ELR (cell line): Measurements from ENCODE around the gene MYO18B.
A peak's percentile ranks its signal among the peaks of the same experiment; 100 is the strongest.

Experiments
- DNase-seq: peaks from one replicate; pipeline ENCODE4 v3.0.0-alpha.2; 2015; ENCODE audit warnings: low read depth

The MYO18B gene

DNA sequence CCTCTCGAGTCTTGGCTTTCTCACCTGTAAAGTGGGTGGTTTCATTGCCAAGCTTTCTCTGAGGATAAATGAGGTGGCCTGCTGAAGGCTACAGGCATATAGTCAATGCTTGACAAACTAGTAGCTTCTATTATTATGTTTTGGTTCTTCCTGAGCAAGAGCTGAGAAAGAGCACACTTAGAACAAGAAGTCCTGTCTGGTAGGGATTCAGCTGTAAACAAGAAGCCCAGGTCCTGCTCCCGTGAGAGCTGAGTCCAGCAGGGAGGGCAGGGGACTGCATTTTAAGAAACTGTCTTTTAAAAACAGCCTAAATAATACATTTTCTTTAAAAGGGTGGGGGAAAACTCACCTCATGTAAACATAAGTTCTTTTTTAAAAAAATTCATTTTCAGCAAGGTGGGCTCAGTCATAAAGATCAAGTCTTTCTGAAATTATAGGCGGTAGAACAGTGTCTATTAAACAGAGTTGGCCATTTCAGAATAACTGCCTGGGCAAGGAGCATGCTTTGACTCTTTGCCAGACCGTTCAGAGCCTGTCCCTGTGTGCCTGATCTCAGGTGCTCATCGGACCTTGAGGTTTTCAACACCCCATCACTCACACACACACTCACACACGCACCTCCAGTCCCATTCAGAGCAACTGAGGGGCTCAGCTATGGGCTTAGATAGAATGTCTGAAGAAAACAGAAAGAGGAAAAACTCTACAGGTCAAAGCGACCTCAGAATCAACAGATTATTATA lies 29.2 kb upstream of the MYO18B start:
- DNase-seq: no peak

DNA sequence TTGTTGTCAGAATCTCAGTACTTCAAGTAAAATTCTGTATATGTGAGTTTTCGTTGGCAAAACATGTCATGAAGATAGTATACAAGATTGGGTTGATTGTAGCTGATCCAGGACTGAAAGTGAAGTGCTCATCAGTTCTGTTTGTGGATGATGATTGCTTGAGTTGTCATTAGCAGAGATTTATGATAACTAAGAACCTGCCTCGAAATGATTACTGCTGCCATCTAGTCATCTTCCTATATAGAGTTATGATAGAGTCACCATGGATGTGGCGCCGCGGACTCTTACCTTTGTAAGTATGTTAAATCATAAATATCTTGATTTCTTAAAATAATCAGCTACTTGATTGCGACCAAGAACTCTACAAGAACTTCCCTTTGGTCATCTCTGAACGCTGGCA lies 27.9 kb upstream of the MYO18B start:
- no peak for DNase-seq

DNA sequence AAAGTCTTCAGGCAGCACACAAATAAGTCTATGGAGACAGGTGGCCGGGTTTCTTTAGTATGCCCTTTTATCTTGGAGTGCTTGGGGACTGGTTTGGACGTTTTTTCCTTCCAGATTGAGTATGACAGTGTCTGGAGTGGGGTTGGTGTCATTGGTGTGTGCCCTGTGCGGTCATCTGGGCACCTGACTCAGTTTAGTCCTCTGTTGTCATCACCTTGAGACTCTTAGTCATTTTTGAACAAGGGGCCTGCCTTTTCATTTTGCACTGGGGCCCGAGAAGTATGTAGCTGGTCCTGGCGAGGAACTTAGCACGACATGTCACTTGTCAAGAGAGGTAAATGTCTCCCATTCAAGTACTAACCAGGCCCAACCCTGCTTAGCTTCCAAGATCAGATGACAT lies 27.2 kb upstream of the MYO18B start:
- DNase-seq: no peak

DNA sequence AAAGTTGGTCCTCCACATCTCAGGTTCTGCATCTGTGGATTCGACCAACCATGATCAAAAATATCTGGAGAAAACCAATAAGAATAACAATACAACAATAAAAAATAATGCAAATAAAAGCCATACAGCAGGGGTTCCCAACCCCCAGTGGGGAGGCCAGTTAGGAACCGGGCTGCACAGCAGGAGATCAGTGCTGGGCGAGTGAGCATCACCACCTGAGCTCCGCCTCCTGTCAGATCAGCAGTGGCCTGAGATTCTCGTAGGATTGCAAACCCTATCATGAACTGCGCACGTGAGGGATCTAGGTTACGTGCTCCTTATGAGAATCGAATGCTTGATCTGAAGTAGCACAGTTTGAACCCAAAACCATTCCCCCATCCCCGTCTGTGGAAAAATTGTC lies 25.4 kb upstream of the MYO18B start:
- DNase-seq: no peak

DNA sequence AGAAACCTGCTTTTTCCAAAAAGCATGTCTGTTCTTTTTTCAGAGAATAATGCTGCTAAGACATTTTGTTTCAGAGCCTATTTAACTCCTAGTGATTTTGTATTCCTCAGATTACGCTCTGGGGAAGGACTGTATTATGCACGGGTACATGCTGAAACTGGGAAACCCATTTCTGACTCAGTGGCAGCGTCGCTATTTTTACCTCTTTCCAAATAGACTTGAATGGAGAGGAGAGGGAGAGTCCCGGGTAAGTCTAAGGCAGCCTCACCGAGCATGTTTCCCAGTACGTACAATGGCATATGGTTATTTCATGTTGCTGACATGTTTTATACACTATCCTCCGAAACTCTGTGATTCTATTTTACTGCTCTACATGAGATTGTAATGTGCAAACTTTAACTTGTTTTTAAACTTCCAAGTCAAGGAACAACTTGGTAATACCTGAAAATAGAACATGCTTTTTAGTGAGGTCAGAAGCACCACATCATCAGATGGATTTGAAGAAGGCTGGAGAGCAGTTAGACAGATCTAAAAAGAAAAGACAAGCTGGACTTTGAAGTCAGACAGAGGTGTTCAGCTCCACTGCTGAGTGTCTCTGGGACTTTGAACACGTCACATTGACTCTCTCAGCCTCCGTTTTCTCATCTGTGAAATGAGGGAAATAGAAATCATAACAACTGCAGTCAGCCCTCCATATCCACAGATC lies 23.7 kb upstream of the MYO18B start:
- no peak for DNase-seq

DNA sequence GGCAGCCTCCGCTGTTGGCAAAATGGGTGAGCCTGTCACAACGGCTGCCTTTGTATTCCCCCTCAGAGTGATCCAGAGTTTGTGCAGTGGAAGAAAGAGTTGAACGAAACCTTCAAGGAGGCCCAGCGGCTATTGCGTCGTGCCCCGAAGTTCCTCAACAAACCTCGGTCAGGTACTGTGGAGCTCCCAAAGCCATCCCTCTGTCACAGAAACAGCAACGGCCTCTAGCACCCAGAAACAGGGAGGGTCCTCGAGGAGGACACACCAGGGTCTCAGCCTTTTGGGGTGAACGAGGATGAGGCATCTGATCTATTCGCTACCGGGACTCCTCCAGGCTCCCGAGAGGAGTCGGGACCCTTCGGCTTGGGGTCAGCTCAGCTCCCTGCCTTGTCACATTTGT lies 19.8 kb upstream of the MYO18B start:
- DNase-seq: no peak

DNA sequence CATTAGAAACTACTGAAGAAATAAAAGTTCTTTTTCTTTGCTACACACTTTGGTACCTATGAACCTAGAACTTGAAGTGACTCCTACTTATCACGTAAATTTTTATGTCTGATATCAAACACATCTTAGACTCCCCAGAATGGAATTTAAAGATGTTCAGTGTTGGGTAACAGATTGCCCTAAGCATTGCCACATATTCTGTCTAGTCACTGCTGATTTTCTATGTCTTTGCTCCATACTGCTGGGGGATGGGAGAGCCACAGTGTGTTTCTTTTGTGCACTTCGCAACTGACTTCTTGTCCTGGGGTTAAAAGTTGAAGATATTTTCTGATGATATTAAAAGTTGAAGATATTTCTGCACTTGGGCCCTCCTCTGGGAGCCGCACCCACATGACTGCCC lies 19.4 kb upstream of the MYO18B start:
- DNase-seq: no peak

DNA sequence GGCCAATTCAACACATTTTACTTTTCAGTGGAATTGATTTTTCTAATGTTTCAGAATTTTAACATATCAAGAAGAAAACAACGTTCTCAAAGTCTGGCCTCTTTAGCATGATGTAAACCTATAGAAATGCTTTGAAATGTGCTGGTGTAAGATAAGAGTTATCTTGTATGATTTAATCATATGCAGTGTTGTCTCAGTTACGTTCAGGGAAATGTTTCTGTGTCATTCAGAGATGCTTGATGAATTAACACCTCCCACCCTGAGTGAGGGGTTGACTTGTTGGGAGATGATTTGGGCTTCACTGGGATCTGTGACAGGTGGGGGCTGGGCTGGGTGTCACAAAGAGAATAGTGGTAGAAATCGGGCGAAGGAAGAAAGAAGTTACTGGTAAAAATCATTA lies 15.7 kb upstream of the MYO18B start:
- DNase-seq: no peak

DNA sequence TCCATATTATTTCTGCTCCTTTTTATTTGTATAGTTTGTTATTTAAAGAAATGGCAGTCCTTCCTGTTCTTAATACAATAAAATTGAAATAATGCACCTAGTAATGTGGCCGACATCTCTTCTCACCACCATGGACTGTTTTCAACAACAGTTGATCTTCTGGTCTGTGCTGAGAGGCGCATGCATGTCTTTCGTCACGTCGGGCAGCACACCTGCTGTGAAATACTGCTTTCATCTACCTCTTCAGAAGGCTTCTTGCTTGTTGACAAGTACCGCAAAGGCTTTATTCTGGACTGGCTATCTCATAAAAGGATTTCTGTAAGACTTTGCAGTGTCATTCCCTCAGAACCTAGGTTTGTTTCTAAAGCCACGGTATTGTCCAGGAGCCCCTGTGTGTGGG lies 13.9 kb upstream of the MYO18B start:
- no peak for DNase-seq

DNA sequence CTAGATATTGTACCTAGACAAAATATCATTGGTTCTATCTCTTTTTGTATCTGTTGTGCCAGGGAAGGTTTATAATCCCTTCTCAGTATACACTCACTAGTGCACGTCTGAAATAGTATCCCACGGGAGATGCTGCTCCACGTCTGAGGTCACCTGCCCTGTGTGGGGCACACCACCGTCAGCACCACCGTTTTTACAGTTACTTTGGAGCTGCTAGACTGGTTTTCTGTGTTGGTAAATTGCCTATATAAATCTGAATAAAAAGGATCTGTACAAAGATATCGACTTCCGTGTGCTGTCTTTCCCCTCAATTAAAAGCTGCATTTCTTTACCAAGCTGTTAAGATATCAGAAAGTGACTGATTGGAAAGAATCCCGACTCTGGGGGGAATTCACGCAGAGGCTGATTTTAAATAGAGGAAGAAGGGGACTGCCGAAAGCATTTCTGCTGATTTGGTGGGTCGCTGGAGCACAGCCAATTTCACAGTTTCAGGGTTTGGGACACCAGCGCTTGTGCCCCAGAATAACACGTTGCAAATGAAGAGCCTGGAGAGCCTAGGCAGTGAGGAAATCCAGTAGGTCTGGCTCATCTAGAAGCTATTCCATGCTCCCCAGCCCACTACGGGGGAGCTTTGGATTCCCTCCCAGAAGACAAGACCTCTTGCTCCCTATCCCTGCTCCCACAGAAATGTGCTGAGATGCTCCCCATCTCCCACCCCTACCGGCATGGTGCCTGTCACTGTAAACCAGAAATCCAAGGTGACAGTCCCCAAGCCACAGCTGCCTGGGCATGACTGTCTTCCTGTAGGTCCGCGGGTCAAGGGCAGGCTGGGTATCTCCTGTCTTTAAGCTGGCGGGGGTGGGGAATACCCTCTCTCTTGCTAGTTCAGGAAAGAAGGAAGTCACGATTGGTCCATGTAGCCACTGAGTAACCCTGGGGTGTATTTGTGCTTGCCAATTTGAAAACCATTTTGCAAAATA lies 12.7 kb upstream of the MYO18B start:
- no peak for DNase-seq

DNA sequence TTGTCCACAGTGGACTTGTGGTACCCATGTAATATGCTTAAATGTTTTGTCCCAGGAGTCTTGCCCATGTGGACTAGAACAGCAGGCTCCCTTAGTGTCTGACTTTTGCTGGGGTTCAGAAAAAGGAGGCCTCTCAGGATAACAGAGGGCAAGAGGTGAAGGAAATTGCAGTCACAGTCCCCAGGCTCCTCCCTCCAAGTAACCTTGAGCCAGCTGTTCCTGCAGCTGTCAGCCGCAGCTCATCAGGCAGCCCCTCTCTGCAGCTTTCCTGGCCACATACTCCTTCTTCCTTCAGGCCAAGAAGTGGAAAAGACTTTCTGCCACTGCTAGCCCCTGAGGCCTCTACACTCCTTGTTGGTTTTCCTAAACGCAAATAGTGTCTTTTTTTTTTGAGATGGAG lies 6.3 kb upstream of the MYO18B start:
- DNase-seq: no peak

DNA sequence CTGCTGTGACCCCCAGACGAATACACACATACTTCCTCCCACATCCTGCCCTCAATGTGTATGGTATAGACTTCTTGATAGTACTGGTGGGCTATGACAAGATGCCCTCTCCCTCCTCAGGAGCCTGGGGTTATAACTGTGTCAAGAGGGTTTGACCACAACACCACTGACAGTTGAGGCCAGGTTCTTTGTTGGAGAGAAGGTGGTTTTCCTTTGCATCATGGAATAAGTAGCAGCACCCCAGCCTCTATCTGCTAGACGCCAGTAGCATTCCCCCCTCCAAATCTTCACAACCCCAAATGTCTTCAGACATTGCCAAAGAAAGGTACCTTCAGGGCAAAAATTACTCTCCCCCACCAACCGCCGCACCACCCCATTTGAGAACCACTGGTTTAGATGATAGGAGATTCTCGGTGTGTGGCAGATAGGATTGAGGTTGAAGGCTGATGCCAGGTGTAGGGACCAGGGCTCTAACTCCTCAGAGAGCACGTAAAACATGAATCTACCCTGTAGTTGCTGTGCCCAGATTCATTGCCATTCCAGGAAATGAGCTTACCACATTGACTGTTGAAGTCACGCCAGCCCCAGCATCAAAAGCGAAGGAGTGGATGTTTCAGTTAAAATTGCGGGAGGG lies 5.5 kb upstream of the MYO18B start:
- no peak for DNase-seq

DNA sequence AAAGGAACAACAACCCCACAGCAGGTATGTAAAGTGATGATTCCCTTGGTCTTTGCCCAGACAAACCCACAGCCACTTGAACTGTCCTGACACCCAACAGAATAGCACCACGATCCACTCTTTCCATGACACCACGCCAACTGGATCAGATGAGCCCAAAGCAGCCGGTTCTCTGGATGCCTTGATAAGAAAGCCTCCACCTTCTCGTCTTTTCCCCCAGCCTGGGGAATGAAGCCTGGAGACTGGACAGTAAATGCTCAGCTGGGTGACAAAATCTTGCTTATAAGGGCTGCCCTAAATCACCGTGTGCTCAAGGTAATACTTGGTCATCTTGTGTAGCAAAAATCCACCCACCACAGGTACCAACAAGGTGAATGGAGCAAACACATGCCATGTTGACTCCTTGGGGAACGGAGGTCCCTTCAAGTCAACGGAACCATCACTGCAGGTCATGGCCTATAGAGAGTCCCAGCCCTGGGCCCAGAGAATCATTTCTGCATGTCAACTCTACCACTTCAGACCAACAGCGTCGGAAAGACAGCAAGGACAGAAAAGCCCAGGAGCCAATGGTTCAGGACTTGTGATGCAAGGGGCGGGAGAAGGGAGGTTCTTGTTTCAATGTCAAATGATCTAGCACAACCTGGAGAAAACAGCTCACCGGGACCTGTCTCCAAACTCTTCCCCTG lies 2.2 kb upstream of the MYO18B start:
- no peak for DNase-seq

DNA sequence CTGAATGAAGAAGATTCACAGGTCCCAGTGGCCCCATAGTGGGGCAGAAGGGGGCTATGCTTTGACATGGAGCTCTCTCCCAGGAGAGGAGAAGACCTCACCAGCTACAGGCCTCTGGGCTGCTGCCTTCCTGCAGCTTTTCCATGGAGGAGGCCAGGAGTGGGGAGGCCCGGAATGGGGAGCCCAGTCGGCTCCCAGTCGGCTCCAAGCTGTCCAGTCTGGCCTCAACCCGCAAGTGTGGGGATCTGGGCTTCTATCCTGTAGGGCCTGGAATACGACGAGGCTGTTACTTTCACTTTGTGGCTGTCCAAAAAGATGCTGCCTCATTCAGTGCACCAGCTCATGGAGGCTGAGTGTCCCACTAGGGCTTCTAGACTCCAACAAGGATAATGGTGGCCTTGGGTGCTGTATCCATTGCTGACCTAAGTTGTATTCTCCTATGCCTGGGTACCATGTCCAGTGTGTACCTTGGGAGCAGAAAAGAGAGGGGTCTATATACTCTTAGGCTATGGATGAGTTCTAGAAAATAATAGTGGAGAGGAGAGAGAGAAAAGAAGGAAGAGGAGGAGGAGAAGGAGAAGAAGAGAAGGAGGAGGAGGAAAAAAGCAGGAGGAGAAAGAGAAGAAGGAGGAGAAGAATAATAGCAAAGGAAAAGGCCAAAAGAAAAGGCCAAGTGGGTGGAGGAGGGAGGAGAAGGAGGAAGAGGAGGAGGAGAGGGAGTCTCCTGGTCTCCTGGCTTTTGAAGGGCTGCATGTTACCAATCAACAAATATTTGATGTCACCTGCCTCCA lies 1.1 kb downstream of the MYO18B start:
- DNase-seq: no peak

DNA sequence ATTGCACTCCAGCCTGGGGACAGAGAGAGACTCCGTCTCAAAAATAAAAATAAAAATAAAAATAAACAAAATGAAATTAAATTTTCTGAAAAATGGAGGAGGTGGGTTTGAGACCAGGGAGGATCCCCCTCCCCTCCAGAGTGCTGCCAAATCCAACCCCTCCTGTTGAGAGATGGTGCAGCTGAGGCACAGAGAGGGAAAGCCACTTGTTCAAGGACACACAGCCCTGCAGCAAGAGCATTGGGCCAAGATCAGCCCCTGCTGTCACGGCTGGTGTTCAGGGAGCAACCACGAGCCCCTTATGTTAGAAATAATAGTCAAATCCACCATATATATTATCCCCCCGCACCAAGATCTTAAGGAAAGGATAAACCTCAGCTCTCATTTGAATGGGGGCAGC lies 2.7 kb downstream of the MYO18B start:
- no peak for DNase-seq

DNA sequence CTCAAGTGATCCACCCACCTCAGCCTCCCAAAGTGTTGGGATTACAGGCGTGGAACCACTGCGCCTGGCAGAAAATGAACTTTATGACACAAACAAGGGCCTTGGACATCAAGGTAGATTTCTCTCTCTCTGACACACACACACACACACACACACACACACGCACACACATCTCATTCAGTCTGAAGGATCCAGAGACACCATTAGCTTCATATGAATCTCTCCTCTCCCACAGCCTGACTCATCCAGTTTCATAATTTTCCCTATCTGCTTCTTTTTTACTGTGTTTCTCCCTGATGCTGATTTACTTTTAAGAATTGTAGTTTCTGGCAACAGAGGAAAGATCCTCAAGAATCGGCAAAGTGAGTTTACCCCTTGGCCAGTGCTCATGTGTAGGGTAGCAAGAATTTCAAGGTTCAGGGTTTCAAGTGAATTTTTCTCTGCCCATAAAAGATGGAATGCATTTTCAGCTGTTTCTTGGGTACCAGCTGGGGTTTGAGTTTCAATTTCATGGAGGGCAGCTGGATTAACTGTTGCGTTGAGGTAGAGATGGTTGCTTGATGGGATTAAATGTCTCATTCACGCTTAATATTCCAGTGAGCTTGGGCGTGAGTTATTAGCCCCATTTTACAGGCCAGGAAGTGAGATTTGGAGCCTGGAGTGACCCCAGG lies 3.5 kb downstream of the MYO18B start:
- DNase-seq: peak; percentile 55

DNA sequence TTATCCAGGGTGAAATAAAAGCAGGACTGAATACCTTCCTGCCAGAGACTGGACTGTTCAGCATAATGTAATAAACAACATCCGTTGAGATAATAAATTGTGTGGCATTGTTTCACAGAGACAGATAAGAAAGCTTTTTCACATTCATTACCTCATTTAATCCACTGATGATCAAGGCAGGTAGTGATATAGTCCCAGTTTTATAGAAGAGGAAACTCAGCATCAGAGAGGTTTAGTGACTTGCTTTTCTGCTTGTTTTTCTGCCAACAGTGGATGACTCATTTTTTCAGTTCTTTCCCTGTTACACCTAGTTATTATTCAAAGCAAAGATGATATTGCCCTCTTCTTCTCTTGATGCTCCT lies 4.0 kb downstream of the MYO18B start:
- DNase-seq: peak; percentile 65

DNA sequence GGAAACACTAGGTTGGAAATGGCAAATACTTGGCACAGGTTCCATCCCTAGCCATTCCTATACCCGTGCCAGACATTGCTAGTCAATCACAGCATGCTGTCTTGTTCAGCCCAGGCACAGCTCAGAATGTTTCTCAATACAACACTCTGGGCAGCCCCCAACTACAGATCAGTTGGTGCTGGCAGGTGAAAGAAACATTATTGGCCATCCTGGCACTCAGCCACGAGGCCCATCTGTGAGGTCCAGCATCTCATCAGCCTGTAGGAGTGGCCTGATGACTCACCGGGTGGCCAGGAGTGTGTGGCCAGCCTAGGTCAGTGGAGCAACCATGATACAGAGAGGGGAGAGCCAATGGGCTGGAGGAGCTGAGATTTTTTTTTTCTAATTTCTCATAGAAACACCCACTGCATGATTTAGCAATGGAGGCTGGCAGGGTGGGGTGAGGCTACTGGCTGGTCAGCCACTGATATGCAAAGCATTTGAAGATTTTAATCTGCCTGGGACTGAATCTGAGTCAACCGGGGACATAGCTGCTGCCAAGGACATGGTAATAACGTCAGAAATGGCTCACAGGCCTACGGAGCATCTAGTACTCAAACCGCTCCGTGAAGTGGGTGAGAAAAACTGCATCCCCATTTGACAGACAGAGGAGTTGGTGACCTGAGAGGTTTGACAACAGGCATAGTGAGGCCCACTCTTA lies 5.4 kb downstream of the MYO18B start:
- DNase-seq: peak; percentile 97

DNA sequence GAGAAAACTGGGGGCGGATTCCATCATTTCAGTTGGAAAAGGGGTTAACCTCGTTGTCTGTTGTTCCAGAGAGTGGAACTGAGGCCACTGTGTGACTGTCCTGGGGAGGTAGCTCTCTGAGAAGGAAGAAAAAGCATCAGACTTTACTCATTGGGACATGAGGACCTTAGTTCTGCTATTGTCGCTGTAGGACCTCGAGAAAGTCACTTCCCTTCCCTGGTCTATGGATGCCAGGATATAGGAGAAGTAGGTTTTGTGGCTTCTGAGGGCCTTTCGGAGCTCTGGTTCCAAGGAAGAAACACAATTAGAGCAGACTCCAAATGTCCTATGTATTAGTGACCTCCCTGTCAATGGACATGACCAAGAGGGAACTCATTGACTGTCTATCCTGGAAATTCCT lies 6.2 kb downstream of the MYO18B start:
- no peak for DNase-seq

DNA sequence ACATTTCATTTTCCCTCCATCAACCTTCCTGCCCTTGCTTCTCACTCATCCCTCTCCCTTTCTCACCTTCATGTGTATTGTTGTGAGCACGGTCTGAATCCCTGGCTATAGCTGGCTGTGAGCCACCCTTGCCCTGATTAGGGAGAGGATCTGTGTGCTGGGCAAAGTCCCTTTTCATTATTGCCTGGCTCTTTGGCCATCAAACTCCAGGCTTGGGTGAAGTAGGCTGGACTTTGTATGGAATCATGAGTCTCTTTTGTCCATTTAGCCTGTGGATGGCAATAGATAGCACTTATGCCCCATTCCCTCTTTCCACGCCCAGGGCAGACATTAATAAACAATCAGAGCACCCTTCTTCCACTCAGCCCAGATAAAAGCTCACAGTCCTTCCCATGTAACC lies 6.7 kb downstream of the MYO18B start:
- no peak for DNase-seq
